ENCODE data around the gene TMA7.
A peak's percentile ranks its signal among the peaks of the same experiment; 100 is the strongest.

The TMA7 gene

GRCh38 chr3:48417529-48418108 is 22.4 kb upstream of the TMA7 start:
- DNase-seq (ENCODE audit: low spot score), result no peak
- no peak for TF ChIP-seq CTCF (IDR thresholded peaks at IDR 0.05; ENCODE audit: extremely low read depth, insufficient read depth, missing control alignments)
- in situ Hi-C loops (cut with MboI; ENCODE audit: low pct_unique_long_range_greater_than_20kb, low sequenced_read_pairs, unreplicated experiment), result no loop called here

GRCh38 chr3:48418140-48418539 is 21.9 kb upstream of the TMA7 start:
- no peak for TF ChIP-seq CTCF (IDR thresholded peaks at IDR 0.05; ENCODE audit: extremely low read depth, insufficient read depth, missing control alignments)
- in situ Hi-C loops (cut with MboI; ENCODE audit: low pct_unique_long_range_greater_than_20kb, low sequenced_read_pairs, unreplicated experiment), result no loop called here
- DNase-seq (ENCODE audit: low spot score), result no peak

DNA sequence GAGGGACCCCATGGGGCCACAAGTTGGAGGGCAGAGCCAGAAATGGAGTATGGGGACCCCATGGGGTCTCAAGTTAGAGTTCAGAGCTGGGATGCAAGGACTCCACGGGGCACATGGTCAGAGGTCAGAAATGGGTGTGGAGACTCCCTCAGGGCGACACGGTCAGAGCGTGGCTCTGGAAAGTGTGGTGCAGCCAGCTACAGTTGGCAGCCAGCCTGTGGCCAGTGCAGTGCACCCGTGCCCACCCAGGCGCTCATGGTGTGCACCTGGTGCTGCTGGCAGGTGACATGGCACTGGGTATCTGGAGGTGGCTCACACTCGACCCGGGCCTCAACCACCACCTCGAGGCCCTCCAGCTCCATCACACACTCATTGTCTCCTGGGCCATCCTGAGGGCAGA is 21.4 kb upstream of the TMA7 start:
- no peak for TF ChIP-seq CTCF (IDR thresholded peaks at IDR 0.05; ENCODE audit: extremely low read depth, insufficient read depth, missing control alignments)
- no peak for DNase-seq (ENCODE audit: low spot score)
- in situ Hi-C loops (cut with MboI; ENCODE audit: low pct_unique_long_range_greater_than_20kb, low sequenced_read_pairs, unreplicated experiment), result no loop called here

DNA sequence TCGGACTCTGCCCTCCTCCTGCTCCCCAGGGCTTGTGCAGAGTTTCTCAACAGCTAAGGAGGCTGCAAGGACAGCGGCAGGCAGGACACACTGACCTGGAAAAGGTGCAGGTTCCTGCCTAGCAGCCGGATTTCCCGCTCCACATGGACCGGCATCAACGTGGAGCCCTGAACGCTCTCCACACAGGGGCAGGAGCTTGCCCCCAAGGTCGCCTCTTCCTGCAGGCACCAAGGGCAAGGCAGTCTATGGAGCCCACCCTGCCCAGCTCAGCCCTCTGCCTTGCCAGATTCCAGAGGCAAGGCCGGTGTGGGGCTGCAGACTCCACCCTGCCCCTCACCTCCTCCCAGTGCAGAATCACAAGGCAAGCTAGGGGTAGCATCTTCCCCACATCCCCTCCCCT is 20.9 kb upstream of the TMA7 start:
- TF ChIP-seq CTCF (IDR thresholded peaks at IDR 0.05; ENCODE audit: extremely low read depth, insufficient read depth, missing control alignments), result no peak
- no peak for DNase-seq (ENCODE audit: low spot score)
- in situ Hi-C loops (cut with MboI; ENCODE audit: low pct_unique_long_range_greater_than_20kb, low sequenced_read_pairs, unreplicated experiment), result no loop called here

DNA sequence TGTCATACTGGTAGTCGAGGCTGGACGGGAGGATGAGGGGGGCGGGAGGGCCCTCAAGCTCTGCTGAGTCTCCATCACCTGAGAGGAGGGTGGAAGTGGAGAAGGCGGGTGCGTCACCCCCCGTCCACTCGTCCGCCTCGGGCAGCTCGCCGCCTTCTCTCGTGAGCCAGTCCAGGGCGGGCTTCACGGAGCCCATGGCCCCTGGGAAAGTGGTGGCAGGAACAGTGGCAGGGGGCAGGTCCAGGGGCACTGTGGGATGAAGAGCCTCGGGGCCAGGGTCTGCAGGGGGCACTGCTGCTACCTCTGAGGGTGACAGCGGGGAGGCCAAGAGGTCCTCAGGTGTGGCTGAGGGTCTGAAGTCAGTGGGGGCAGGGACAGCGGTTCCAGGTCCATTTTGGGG is 20.5 kb upstream of the TMA7 start:
- in situ Hi-C loops (cut with MboI; ENCODE audit: low pct_unique_long_range_greater_than_20kb, low sequenced_read_pairs, unreplicated experiment), result no loop called here
- no peak for DNase-seq (ENCODE audit: low spot score)
- no peak for TF ChIP-seq CTCF (IDR thresholded peaks at IDR 0.05; ENCODE audit: extremely low read depth, insufficient read depth, missing control alignments)

DNA sequence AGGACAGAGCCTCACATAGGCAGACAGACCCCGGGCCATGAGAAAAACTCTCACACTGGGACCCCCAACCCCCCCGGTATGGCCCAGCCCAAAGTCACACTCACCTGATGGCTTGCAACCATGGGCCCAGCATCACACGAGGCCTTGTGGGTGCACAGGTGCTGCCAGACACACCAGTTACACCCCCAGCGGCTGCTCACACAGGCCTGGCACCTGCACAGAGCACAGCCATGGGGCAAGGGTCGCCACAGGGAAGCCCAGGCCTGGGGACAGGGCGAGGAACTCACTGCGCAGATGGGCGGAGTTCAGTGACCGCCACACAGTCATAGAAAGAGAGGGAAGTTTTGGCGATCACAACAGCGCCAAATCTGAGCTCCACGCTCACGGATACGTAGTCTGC is 19.5 kb upstream of the TMA7 start:
- no peak for TF ChIP-seq CTCF (IDR thresholded peaks at IDR 0.05; ENCODE audit: extremely low read depth, insufficient read depth, missing control alignments)
- no peak for DNase-seq (ENCODE audit: low spot score)
- in situ Hi-C loops (cut with MboI; ENCODE audit: low pct_unique_long_range_greater_than_20kb, low sequenced_read_pairs, unreplicated experiment), result no loop called here

DNA sequence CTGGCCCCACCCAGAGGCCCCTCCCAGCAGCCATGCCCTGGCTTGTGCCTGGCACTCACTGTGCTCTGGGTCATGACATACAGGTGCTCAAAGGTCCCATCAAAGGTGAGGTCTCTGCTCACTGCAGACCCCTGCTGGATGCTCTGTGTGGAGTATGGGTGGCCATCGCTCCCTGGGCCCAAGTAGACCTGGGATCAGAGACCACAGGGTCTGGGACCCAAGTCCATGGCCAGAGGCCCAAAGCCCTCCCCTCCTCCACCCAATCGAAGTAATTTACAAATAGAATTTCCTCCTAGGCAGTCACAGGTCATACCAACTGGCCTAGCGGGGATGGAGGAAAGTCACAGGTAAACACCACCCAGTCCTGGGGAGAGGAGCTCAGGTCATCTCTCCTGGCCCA is 17.8 kb upstream of the TMA7 start:
- no peak for DNase-seq (ENCODE audit: low spot score)
- peak; percentile 14 for TF ChIP-seq CTCF (IDR thresholded peaks at IDR 0.05; ENCODE audit: extremely low read depth, insufficient read depth, missing control alignments)
- in situ Hi-C loops (cut with MboI; ENCODE audit: low pct_unique_long_range_greater_than_20kb, low sequenced_read_pairs, unreplicated experiment), result no loop called here

Data from GM13977 (cell line).